ENCODE results near the gene C15orf40.
A peak's percentile ranks its signal among the peaks of the same experiment; 100 is the strongest.
"Not testable (repeated sequence)": the region's sequence is repeated elsewhere in the genome, so short reads cannot be mapped to it uniquely, and the experiment has no call there.

Gene C15orf40

GRCh38 chr15:83011271-83012075, at the start of gene C15orf40:
Gene C15orf40 (minus strand): TSS chr15:83011639. CDS start chr15:83011607, 32 bp downstream.
- peak; percentile 61 for DNase-seq (ENCODE audit: low read depth)

GRCh38 chr15:83057696-83058376, 46.4 kb upstream of the C15orf40 start:
- no peak for DNase-seq (ENCODE audit: low read depth)

GRCh38 chr15:83057002-83057401, 45.6 kb upstream of the C15orf40 start:
- DNase-seq (ENCODE audit: low read depth), result no peak

GRCh38 chr15:83053151-83053550, 41.7 kb upstream of the C15orf40 start:
- no peak for DNase-seq (ENCODE audit: low read depth)

GRCh38 chr15:83046558-83047127, 35.2 kb upstream of the C15orf40 start:
- DNase-seq (ENCODE audit: low read depth), result no peak

- no peak for DNase-seq (ENCODE audit: low read depth)
Measured at GRCh38 chr15:83044156-83044555, 32.7 kb upstream of the C15orf40 start.

GRCh38 chr15:83039206-83039605, 27.8 kb upstream of the C15orf40 start:
- no peak for DNase-seq (ENCODE audit: low read depth)

- no peak for DNase-seq (ENCODE audit: low read depth)
Measured at GRCh38 chr15:83036253-83036652, 24.8 kb upstream of the C15orf40 start.

GRCh38 chr15:83031234-83031633, 19.8 kb upstream of the C15orf40 start:
- not testable (repeated sequence) for DNase-seq (ENCODE audit: low read depth)

- DNase-seq (ENCODE audit: low read depth), result no peak
Measured at GRCh38 chr15:83030021-83030420, 18.6 kb upstream of the C15orf40 start.

GRCh38 chr15:83018436-83018835, 7.0 kb upstream of the C15orf40 start:
- no peak for DNase-seq (ENCODE audit: low read depth)

GRCh38 chr15:83016906-83017305, 5.5 kb upstream of the C15orf40 start:
- no peak for DNase-seq (ENCODE audit: low read depth)

GRCh38 chr15:83015361-83015760, 3.9 kb upstream of the C15orf40 start:
- no peak for DNase-seq (ENCODE audit: low read depth)

- no peak for DNase-seq (ENCODE audit: low read depth)
Measured at GRCh38 chr15:83014205-83014653, 2.8 kb upstream of the C15orf40 start.

- DNase-seq (ENCODE audit: low read depth), result no peak
Measured at GRCh38 chr15:83012636-83013035, 1.2 kb upstream of the C15orf40 start.

- no peak for DNase-seq (ENCODE audit: low read depth)
Measured at GRCh38 chr15:83012076-83012426, 612 bp upstream of the C15orf40 start.

GRCh38 chr15:83010709-83011270, 649 bp downstream of the C15orf40 start:
- peak; percentile 57 for DNase-seq (ENCODE audit: low read depth)

- not testable (repeated sequence) for DNase-seq (ENCODE audit: low read depth)
Measured at GRCh38 chr15:83000672-83001031, 10.8 kb downstream of the C15orf40 start.

- DNase-seq (ENCODE audit: low read depth), result no peak
Measured at GRCh38 chr15:82999905-83000671, 11.4 kb downstream of the C15orf40 start.

- no peak for DNase-seq (ENCODE audit: low read depth)
Measured at GRCh38 chr15:82999426-82999825, 12.0 kb downstream of the C15orf40 start.

- no peak for DNase-seq (ENCODE audit: low read depth)
Measured at GRCh38 chr15:82995938-82996337, 15.5 kb downstream of the C15orf40 start.

- DNase-seq (ENCODE audit: low read depth), result no peak
Measured at GRCh38 chr15:82995076-82995475, 16.4 kb downstream of the C15orf40 start.

Measured in stimulated activated CD8-positive, alpha-beta memory T cell treated with anti-CD3 and anti-CD28 coated beads, Interleukin-15, amount 100 ng/mL, for 1 hour (primary cell).